ENCODE measurements around the gene CLDN20. TPM values are rescaled to one million over a fixed set of nuclear protein-coding genes. Genes with fewer than 3 reads are reported as not detected.

The CLDN20 gene
- total and polyA plus RNA-seq, 2 donors (not counting 3 experiments of a cell fraction or from before 2014, with no cell fraction given): not detected

DNA sequence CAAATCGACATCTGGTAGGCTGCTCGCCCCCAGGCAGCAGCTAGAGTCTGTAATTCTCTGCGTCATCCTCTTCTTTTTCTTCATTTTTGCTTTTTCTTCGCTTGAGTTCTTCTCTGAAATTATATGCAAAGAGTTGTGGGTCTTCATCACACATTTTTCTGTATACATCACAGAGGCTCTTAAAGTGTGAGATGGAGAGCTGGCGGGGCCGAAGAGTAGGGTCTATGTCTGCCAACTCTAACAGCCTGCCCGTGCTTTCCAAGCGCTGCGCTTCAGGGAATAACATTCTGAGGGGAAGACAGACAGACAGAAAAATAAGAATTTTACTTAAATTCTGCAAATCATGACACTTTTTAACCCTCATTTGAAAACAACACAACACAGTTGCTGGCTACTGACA lies 6.0 kb upstream of the CLDN20 start:
- TF ChIP-seq, protein P1, sequence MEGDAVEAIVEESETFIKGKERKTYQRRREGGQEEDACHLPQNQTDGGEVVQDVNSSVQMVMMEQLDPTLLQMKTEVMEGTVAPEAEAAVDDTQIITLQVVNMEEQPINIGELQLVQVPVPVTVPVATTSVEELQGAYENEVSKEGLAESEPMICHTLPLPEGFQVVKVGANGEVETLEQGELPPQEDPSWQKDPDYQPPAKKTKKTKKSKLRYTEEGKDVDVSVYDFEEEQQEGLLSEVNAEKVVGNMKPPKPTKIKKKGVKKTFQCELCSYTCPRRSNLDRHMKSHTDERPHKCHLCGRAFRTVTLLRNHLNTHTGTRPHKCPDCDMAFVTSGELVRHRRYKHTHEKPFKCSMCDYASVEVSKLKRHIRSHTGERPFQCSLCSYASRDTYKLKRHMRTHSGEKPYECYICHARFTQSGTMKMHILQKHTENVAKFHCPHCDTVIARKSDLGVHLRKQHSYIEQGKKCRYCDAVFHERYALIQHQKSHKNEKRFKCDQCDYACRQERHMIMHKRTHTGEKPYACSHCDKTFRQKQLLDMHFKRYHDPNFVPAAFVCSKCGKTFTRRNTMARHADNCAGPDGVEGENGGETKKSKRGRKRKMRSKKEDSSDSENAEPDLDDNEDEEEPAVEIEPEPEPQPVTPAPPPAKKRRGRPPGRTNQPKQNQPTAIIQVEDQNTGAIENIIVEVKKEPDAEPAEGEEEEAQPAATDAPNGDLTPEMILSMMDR (IDR thresholded peaks at IDR 0.05; ENCODE audit: extremely low read depth in 1 of 2, insufficient read depth in 1 of 2, low read depth in 1 of 2, low read length in 2 of 2): no peak
- TF ChIP-seq MYC (IDR thresholded peaks at IDR 0.05; ENCODE audit: low read depth, low read length): no peak
- no peak for TF ChIP-seq EZH2 (IDR thresholded peaks at IDR 0.05; ENCODE audit: borderline replicate concordance, low read depth, low read length, severe bottlenecking)
- TF ChIP-seq, protein P2, sequence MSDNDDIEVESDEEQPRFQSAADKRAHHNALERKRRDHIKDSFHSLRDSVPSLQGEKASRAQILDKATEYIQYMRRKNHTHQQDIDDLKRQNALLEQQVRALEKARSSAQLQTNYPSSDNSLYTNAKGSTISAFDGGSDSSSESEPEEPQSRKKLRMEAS (IDR thresholded peaks at IDR 0.05; ENCODE audit: insufficient read depth, insufficient read length): no peak
- TF ChIP-seq POLR2AphosphoS5 (IDR thresholded peaks at IDR 0.05; ENCODE audit: insufficient read depth, low read depth, low read length): no peak
- TF ChIP-seq JUN (IDR thresholded peaks at IDR 0.05; ENCODE audit: borderline replicate concordance, insufficient read depth, insufficient read length, low read depth): no peak
- TF ChIP-seq POLR2A (IDR thresholded peaks at IDR 0.05; ENCODE audit: low read depth, low read length): no peak
- no peak for TF ChIP-seq FOS (IDR thresholded peaks at IDR 0.05; ENCODE audit: borderline replicate concordance, insufficient read depth, low read length)
- TF ChIP-seq GATA2 (IDR thresholded peaks at IDR 0.05; ENCODE audit: insufficient read depth, insufficient read length, low read depth, low read length): no peak
- intact Hi-C loops (cut with micrococcal nuclease): no loop called here
- no peak overlapping the region for H2AFZ ChIP-seq (ENCODE audit: low read depth, low read length)
- no peaks in the 10 kb centered on the region for H3K79me2 ChIP-seq (ENCODE audit: control insufficient read depth, insufficient read depth, low read length)
- H3K4me1 ChIP-seq (ENCODE audit: control insufficient read depth, extremely low read depth, insufficient read depth, low read length): no peaks in the 10 kb centered on the region
- no peaks in the 10 kb centered on the region for H3K27me3 ChIP-seq (ENCODE audit: control insufficient read depth in 2 of 2, insufficient read depth in 2 of 2, low read length in 2 of 2)
- H3K4me2 ChIP-seq (ENCODE audit: insufficient read depth, low read length): no peak overlapping the region
- H3K9me3 ChIP-seq (replicated peaks; ENCODE audit: control insufficient read depth, insufficient read depth, low read length): no peaks in the 10 kb centered on the region
- no peak for FAIRE-seq
- dilution Hi-C loops (cut with MboI; ENCODE audit: extremely low pct_ligation_motif_present, low sequenced_read_pairs): no loop called here
- DNase-seq (ENCODE audit: low read depth, low spot score): no peak
- ChIA-PET CTCF (interaction anchor here (1.3 to 2.1 kb wide), 3 partner anchors 10 to 330 kb away, joined by 3 to 6 read pairs (median 6); no protein-coding TSS in a partner anchor), POLR2A (no interaction called here)
- no peak overlapping the region for H3K9ac ChIP-seq (replicated peaks; ENCODE audit: extremely low read depth, insufficient read depth, low read length)
- peaks cover 17 to 35% of the 10 kb centered on the region in 2 experiments for H3K36me3 ChIP-seq (ENCODE audit: control insufficient read depth in 2 of 2, extremely low read depth in 1 of 2, insufficient read depth in 2 of 2, low read length in 2 of 2)
- H4K20me1 ChIP-seq (replicated peaks; ENCODE audit: control insufficient read depth, extremely low read depth, insufficient read depth, low read length): no peaks in the 10 kb centered on the region
- no peak overlapping the region for H3K4me3 ChIP-seq (replicated peaks in 1 of 3; ENCODE audit: insufficient read depth in 1 of 3, low read depth in 1 of 3, low read length in 3 of 3)
- H3K27ac ChIP-seq (ENCODE audit: insufficient read depth, low read depth, low read length): no peak overlapping the region
- no TSS peak for BruUV-seq (replicated peaks)
- H3K9me1 ChIP-seq (replicated peaks; ENCODE audit: control insufficient read depth, extremely low read depth, insufficient read depth, low read length): no peaks in the 10 kb centered on the region

Measured in endothelial cell of umbilical vein (primary cell).